RWPE1 (cell line): ENCODE results near the gene SCLY.

Experiments used
- CTCF ChIA-PET: fragments of 350-600 bp; sonication (Branson Sonifier 250); formaldehyde crosslinking; extraction: SDS; loops from one replicate; lab custom pipeline; 2021; lab: Yijun Ruan, JAX
- POLR2A ChIA-PET: fragments of 400-600 bp; formaldehyde crosslinking; extraction: SDS; loops from one replicate; lab custom pipeline; 2020; ENCODE audit warnings: antibody characterized with exemption; ENCODE audit not compliant: low non-redundant PET; lab: Yijun Ruan, JAX
- DNase-seq: peaks from one replicate; pipeline ENCODE4 v3.0.0; 2012; ENCODE audit warnings: low spot score
- H3K27ac ChIP-seq: fragments of 450-650 bp; 2 replicates; pipeline ENCODE4 v1.5.1; 2017
- CTCF ChIP-seq: fragments of 450-650 bp; conservative IDR thresholded peaks from 2 replicates; pipeline ENCODE4 v1.5.1; 2017; ENCODE audit warnings: low read depth, mild to moderate bottlenecking

Gene SCLY

GRCh38 chr2:238038203-238038602 lies 22.6 kb upstream of the SCLY start:
- ChIA-PET CTCF (interaction anchor here (0.6 kb wide), 1 partner anchor 372 kb away, joined by 3 read pairs; no protein-coding TSS in a partner anchor), POLR2A (no interaction called here)
- TF ChIP-seq CTCF = no peak
- no peak for DNase-seq
- no peak overlapping the region for H3K27ac ChIP-seq

DNA sequence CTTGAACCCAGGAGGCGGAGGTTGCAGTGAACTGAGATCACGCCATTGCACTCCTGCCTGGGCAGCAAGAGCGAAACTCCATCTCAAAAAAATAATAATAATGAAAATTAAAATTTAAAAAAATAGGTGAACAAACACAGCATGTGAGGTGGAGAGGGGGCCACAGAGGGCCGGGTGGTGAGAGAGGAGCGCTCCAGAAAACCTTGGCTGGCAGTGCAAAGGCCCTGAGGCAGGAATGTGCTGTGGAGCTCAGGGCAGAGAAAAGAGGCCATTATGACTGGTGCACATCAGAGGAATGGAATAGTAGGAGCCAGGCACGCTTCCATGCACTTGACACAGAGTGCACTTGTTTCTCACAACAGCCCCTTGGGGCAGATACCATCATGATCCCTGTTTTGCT lies 21.6 kb upstream of the SCLY start:
- CTCF ChIA-PET = interaction anchor here (0.6 kb wide), 1 partner anchor 10 kb away, joined by 4 read pairs; no protein-coding TSS in a partner anchor
- DNase-seq = no peak
- no peak for TF ChIP-seq CTCF

GRCh38 chr2:238039985-238040384 lies 20.8 kb upstream of the SCLY start:
- CTCF ChIA-PET = interaction anchor here (0.8 kb wide), 1 partner anchor 182 kb away, joined by 4 read pairs; no protein-coding TSS in a partner anchor
- no peak for TF ChIP-seq CTCF
- POLR2A ChIA-PET = no interaction called here

More for the DNA sequence above, 21.6 kb upstream of the SCLY start:
- POLR2A ChIA-PET = no interaction called here
- no peak overlapping the region for H3K27ac ChIP-seq

GRCh38 chr2:238040918-238041317 lies 19.9 kb upstream of the SCLY start:
- POLR2A ChIA-PET = no interaction called here
- DNase-seq = no peak
- no peak for TF ChIP-seq CTCF
- H3K27ac ChIP-seq = no peak overlapping the region
- CTCF ChIA-PET = no interaction called here

More at GRCh38 chr2:238039985-238040384, 20.8 kb upstream of the SCLY start:
- no peak for DNase-seq
- H3K27ac ChIP-seq = no peak overlapping the region

DNA sequence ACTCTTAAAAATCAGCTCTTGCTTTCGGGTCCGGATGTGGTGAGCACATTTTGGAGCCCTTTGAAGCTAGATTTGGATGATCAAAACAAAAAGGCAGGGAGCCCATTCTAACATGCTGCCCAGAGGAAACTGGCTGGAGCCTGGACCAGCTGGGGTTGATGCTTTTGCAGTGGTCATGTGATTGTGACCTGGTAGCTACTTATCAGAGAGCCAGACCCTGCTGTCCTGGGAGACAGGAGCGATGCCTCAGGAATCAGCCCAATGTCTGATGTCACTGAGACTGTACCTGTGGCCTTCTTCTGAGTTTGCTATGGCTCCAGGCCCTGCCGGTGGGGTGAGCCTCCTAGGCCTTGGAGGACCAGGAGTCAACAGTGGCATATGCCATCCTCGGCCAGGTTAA lies 18.7 kb upstream of the SCLY start:
- peak overlapping the region; percentile 69 for H3K27ac ChIP-seq
- no peak for TF ChIP-seq CTCF
- ChIA-PET CTCF (no interaction called here), POLR2A (interaction anchor here (1.4 kb wide), 1 partner anchor 19 kb away, joined by 3 read pairs; the partner anchor contains the start of gene SCLY)
- no peak for DNase-seq

GRCh38 chr2:238042849-238043584 lies 17.8 kb upstream of the SCLY start:
- ChIA-PET POLR2A (interaction anchor here (1.4 kb wide), 1 partner anchor 18 kb away, joined by 3 read pairs; the partner anchor contains the start of gene SCLY), CTCF (no interaction called here)
- no peak for DNase-seq
- TF ChIP-seq CTCF = no peak
- peak overlapping the region; percentile 69 for H3K27ac ChIP-seq
